K562 (cell line): ENCODE results near the gene HOXB8. TPM values are rescaled to one million over a fixed set of nuclear protein-coding genes. Genes with fewer than 3 reads are reported as not detected.

Source experiments
- CC2D1A ChIP-seq: fragments of 450-650 bp; IDR thresholded peaks from 2 replicates; pipeline ENCODE4 v1.6.1; 2017; ENCODE audit warnings: mild to moderate bottlenecking
- HNRNPK ChIP-seq: fragments of 200-400 bp; formaldehyde crosslinking; IDR thresholded peaks from one replicate; pipeline ENCODE4 v1.6.1; 2018; ENCODE audit warnings: mild to moderate bottlenecking, low read depth, low read length; ENCODE audit not compliant: poor library complexity, severe bottlenecking
- KLF13 ChIP-seq: fragments of 450-650 bp; IDR thresholded peaks from 2 replicates; pipeline ENCODE4 v1.6.1; 2016; ENCODE audit warnings: missing genetic modification characterization, low read depth, mild to moderate bottlenecking, missing compliant biosample characterization, moderate library complexity, borderline replicate concordance
- PML ChIP-seq: IDR thresholded peaks from 2 replicates; pipeline ENCODE4 v1.6.1; 2012; ENCODE audit warnings: low read length, inconsistent platforms
- POLR2H ChIP-seq: IDR thresholded peaks from 2 replicates; pipeline ENCODE4 v1.6.1; 2016; ENCODE audit warnings: missing genetic modification characterization, low read depth, mild to moderate bottlenecking, control low read depth, missing compliant biosample characterization, moderate library complexity
- RHOXF2B ChIP-seq: fragments of 250-450 bp; sonication (Bioruptor Pico); conservative IDR thresholded peaks from 2 replicates; pipeline ENCODE4 v1.5.1; 2021
- RNF2 ChIP-seq: sonication (generic); IDR thresholded peaks from 2 replicates; pipeline ENCODE4 v1.6.1; 2016
- TCF3 ChIP-seq: sonication (generic); formaldehyde crosslinking; IDR thresholded peaks from 2 replicates; pipeline ENCODE4 v1.4.0; 2020; ENCODE audit warnings: mild to moderate bottlenecking, missing genetic modification reagents
- WHSC1 ChIP-seq: IDR thresholded peaks from one replicate; pipeline ENCODE4 v1.6.1; 2012; ENCODE audit warnings: low read length, control low read depth, inconsistent platforms
- ZNF830 ChIP-seq: fragments of 250-450 bp; sonication (Bioruptor Pico); IDR thresholded peaks from 2 replicates; pipeline ENCODE4 v1.5.0; 2021; ENCODE audit warnings: mild to moderate bottlenecking
- polyA plus RNA-seq, 8 experiments: library from polyadenylated mRNA; depleted of rRNA in 4 of 8; stranded (reverse) in 5 of 8; unstranded in 3 of 8; fragments of >200 nt; fragmentation: Nextera tagmentation in 2 of 8; fragmentation: Illumina TruSeq in 1 of 8; extraction: Ambion mirVana in 2 of 8; extraction: Trizol in 1 of 8; gene quantifications; 2 replicates each; pipeline versions ENCODE4 v1.2.1 to v1.2.3, GENCODE V29; 2011 to 2014; ENCODE audit warnings: inconsistent platforms in 1 of 8, missing spikeins in 1 of 8
- total RNA-seq, 7 experiments: library from RNA; depleted of rRNA in 6 of 7; stranded (reverse); fragments of >200 nt in 6 of 7; fragmentation: Illumina TruSeq in 2 of 7; extraction: Trizol in 2 of 7; gene quantifications; 2 replicates each; pipeline versions ENCODE4 v1.2.1 to v1.2.3, GENCODE V29; 2011 to 2021; ENCODE audit warnings: low replicate concordance in 1 of 7
- TF ChIP-seq, protein P1 (sequence below): fragments of 450-650 bp; formaldehyde crosslinking; conservative IDR thresholded peaks from 2 replicates; pipeline ENCODE4 v1.4.0; 2022; ENCODE audit warnings: mild to moderate bottlenecking, missing genetic modification characterization
- TF ChIP-seq, protein P2 (sequence below), 2 experiments: fragments of 150-350 bp in 1 of 2; IDR thresholded peaks; 2 replicates each; pipeline ENCODE4 v1.6.1; 2012 to 2016; ENCODE audit warnings: low read depth in 2 of 2, low read length in 2 of 2, mild to moderate bottlenecking in 1 of 2, moderate library complexity in 1 of 2
- TF ChIP-seq, protein P3 (sequence below): fragments of 450-650 bp; IDR thresholded peaks from 2 replicates; pipeline ENCODE4 v1.7.1; 2018; ENCODE audit warnings: mild to moderate bottlenecking, low read depth; ENCODE audit not compliant: partially characterized antibody
- TF ChIP-seq, protein P4 (sequence below), 2 experiments: fragments of 450-650 bp in 1 of 2; IDR thresholded peaks; 2 replicates each; pipeline ENCODE4 v1.6.1; 2011 to 2017; ENCODE audit warnings: low read depth in 2 of 2, antibody characterized with exemption in 1 of 2, borderline replicate concordance in 1 of 2, low read length in 1 of 2, mild to moderate bottlenecking in 1 of 2, mixed read lengths in 1 of 2; ENCODE audit not compliant: control insufficient read depth in 1 of 2

The HOXB8 gene
- total and polyA plus RNA-seq, 9 of the 15 experiments (the other 6 are each of a cell fraction or from before 2014, with no cell fraction given) = 0.52 to 23.8 (median 3.6) TPM

DNA sequence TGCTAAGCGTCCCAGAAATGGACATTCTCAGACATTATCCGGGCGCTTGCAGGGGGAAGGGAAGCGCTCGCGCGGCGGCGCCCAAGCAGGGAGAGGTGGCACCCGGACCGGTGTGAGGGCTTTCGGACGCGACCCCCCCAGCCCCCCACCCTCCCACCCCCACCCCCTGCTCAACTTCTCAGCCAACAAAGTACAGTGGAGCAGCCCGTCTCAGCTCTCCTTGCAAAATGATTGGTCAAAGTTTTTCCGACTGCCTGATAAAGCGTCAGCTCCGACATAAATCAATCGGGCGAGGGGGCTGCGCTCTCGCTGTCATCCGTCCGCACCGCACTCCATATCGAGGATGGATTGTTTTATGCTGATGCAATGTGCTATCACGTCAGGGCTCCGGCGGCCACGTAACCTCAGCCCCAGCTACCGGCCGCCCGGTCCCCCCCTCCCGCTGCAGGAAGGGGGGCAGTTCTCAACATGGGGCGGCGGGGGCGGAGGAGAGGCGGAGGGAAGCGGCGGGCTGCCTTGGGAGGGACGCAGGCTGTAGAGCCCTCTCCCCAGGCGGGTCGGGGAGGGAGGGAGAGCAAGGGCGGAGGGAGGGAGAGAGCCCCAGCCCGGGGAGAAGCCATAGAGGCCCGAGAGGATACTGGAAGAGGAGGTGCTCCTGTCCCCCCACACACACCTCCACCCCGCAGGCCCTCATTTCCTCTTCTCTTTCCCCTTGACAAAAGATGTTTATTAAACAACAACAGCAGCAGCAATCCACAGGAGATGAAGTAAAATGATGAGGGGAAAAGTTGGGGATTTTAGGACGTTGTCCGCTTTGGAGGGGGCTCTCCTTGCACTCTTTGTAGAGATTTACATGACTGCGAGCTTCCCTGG, 11.4 kb upstream of the HOXB8 start, which contains the start of gene HOXB9 (continued):
- TF ChIP-seq, protein P1, sequence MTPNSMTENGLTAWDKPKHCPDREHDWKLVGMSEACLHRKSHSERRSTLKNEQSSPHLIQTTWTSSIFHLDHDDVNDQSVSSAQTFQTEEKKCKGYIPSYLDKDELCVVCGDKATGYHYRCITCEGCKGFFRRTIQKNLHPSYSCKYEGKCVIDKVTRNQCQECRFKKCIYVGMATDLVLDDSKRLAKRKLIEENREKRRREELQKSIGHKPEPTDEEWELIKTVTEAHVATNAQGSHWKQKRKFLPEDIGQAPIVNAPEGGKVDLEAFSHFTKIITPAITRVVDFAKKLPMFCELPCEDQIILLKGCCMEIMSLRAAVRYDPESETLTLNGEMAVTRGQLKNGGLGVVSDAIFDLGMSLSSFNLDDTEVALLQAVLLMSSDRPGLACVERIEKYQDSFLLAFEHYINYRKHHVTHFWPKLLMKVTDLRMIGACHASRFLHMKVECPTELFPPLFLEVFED = 0 out of 2 replicates have a peak, but pooled peaks have one; percentile 13
- TF ChIP-seq, protein P2, sequence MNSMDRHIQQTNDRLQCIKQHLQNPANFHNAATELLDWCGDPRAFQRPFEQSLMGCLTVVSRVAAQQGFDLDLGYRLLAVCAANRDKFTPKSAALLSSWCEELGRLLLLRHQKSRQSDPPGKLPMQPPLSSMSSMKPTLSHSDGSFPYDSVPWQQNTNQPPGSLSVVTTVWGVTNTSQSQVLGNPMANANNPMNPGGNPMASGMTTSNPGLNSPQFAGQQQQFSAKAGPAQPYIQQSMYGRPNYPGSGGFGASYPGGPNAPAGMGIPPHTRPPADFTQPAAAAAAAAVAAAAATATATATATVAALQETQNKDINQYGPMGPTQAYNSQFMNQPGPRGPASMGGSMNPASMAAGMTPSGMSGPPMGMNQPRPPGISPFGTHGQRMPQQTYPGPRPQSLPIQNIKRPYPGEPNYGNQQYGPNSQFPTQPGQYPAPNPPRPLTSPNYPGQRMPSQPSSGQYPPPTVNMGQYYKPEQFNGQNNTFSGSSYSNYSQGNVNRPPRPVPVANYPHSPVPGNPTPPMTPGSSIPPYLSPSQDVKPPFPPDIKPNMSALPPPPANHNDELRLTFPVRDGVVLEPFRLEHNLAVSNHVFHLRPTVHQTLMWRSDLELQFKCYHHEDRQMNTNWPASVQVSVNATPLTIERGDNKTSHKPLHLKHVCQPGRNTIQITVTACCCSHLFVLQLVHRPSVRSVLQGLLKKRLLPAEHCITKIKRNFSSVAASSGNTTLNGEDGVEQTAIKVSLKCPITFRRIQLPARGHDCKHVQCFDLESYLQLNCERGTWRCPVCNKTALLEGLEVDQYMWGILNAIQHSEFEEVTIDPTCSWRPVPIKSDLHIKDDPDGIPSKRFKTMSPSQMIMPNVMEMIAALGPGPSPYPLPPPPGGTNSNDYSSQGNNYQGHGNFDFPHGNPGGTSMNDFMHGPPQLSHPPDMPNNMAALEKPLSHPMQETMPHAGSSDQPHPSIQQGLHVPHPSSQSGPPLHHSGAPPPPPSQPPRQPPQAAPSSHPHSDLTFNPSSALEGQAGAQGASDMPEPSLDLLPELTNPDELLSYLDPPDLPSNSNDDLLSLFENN (IDR thresholded peaks at IDR 0.05; ENCODE audit: low read depth in 2 of 2, low read length in 2 of 2) = peak in 1 of 2 experiments; percentile 36; a peak in 1 of 4 replicates
- TF ChIP-seq KLF13 (no peak; the same call in 1 of the 2 replicates), TCF3 (peak; percentile 51; the same call in 1 of the 2 replicates), WHSC1 (no peak), CC2D1A (peak; percentile 72; the same call in 1 of the 2 replicates), PML (peak; percentile 51), RHOXF2B (CRISPR knock-in tag) (no peak), POLR2H (tag) (peak; percentile 69), RNF2 (peak; percentile 97), ZNF830 (no peak), HNRNPK (no peak)
- TF ChIP-seq, protein P3, sequence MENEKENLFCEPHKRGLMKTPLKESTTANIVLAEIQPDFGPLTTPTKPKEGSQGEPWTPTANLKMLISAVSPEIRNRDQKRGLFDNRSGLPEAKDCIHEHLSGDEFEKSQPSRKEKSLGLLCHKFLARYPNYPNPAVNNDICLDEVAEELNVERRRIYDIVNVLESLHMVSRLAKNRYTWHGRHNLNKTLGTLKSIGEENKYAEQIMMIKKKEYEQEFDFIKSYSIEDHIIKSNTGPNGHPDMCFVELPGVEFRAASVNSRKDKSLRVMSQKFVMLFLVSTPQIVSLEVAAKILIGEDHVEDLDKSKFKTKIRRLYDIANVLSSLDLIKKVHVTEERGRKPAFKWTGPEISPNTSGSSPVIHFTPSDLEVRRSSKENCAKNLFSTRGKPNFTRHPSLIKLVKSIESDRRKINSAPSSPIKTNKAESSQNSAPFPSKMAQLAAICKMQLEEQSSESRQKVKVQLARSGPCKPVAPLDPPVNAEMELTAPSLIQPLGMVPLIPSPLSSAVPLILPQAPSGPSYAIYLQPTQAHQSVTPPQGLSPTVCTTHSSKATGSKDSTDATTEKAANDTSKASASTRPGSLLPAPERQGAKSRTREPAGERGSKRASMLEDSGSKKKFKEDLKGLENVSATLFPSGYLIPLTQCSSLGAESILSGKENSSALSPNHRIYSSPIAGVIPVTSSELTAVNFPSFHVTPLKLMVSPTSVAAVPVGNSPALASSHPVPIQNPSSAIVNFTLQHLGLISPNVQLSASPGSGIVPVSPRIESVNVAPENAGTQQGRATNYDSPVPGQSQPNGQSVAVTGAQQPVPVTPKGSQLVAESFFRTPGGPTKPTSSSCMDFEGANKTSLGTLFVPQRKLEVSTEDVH = peak; percentile 49
- TF ChIP-seq, protein P4, sequence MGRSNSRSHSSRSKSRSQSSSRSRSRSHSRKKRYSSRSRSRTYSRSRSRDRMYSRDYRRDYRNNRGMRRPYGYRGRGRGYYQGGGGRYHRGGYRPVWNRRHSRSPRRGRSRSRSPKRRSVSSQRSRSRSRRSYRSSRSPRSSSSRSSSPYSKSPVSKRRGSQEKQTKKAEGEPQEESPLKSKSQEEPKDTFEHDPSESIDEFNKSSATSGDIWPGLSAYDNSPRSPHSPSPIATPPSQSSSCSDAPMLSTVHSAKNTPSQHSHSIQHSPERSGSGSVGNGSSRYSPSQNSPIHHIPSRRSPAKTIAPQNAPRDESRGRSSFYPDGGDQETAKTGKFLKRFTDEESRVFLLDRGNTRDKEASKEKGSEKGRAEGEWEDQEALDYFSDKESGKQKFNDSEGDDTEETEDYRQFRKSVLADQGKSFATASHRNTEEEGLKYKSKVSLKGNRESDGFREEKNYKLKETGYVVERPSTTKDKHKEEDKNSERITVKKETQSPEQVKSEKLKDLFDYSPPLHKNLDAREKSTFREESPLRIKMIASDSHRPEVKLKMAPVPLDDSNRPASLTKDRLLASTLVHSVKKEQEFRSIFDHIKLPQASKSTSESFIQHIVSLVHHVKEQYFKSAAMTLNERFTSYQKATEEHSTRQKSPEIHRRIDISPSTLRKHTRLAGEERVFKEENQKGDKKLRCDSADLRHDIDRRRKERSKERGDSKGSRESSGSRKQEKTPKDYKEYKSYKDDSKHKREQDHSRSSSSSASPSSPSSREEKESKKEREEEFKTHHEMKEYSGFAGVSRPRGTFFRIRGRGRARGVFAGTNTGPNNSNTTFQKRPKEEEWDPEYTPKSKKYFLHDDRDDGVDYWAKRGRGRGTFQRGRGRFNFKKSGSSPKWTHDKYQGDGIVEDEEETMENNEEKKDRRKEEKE (IDR thresholded peaks at IDR 0.05; ENCODE audit: borderline replicate concordance in 1 of 2, control insufficient read depth in 1 of 2, low read depth in 2 of 2, low read length in 1 of 2) = no peak; a peak in 1 of 4 replicates
